Hypothalamus (tissue), 51 donors: Measurements from ENCODE around the gene ZNF135.
A peak's percentile ranks its signal among the peaks of the same experiment; 100 is the strongest.

Experiments used
- DNase-seq, 51 donors: peaks; one replicate each; lab custom pipeline; 2025; lab: John Stamatoyannopoulos, UW

Gene ZNF135

GRCh38 chr19:58045411-58046050 is 13.6 kb upstream of the ZNF135 start:
- no peak for DNase-seq

DNA sequence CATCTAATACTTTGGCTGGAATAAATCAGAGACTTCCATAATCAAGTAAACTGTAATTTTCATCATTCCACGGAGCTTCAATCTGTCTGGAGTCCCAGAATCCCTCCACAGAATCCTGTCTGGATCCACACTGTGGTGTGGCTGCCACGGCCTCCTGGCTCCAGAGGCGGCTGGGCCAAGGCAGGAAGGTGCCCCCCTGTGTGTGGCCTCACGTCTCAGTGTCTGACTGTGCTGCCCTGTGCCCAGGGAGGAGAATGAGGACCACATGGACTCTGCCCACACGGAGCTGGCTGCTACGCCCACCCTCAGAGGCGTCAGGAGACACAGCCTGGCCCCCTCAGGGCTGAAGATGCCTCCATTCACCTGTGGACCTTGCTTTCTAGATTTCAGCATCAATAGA is 12.2 kb upstream of the ZNF135 start:
- no peak for DNase-seq

DNA sequence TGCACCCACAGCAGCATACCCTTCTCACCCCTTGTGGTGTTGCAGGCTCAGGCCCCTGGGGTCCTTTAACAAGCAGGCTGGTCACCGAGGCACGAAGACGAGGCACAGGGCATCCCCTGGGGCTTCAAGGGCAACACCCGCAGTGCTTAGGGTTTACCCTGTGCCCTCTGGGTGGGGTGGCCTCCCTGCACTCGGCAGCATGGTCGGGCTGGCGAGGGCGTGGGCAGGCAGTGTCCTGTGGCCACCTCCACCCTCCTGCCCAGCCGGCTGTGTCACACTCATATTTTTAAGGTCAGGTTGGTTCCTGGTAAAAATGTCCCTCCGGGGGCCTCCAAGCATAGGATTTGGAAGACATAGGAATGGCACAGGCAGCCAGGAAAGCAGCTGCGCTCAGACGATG is 11.4 kb upstream of the ZNF135 start:
- no peak for DNase-seq

- DNase-seq, result no peak
Measured at GRCh38 chr19:58052256-58052655, 6.8 kb upstream of the ZNF135 start.

GRCh38 chr19:58053480-58054156 is 5.5 kb upstream of the ZNF135 start:
- DNase-seq, result no peak

DNA sequence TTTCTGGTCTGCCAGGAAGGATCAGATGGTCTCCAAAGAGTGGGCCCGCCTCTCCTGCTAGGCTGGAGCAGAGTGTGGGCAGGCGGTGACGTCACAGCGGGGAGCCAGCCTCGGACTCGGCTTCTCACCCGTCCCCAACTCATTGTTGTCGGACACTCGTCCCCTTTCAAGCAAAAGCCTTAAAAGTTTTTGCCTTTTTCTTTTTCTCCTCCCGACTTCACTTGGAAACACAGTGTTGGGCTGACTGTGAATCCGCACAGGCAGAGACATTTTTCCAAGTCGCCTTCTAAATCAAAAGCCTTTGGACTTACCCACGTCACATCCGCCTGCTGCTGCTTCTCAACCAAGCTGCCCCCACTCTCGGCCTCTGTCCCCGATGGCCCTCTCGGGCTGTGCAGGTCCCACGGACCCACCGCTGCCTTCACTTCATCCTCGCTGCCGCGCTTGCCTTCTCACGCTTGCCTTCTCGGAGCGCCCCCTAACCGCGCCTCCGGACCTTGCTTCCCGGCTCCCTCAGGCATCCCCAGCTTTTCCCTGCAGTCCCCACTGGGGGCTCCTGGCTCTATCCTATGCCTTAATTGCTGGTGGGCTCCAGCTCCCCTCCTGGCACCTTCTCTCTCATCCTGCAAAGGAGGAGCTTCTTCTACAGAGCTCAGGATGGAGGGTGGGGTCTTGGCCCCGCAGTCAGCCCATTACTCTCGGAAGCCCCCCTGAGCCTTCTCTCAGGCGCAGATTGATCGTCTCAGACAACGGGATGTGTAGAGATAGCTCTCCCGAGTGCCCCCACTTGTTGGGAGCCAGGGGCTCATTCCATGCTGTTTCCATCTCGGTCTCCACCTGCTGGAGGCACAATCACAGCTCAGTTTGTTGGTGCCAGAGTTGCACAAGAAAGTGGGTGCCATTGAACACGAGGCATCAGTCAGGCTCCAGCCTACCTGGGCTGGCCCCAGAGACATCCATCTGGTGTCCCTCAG is 3.9 kb upstream of the ZNF135 start:
- DNase-seq, result peak in 46 of 51 donors; percentile 4 to 83 (median 41)

DNA sequence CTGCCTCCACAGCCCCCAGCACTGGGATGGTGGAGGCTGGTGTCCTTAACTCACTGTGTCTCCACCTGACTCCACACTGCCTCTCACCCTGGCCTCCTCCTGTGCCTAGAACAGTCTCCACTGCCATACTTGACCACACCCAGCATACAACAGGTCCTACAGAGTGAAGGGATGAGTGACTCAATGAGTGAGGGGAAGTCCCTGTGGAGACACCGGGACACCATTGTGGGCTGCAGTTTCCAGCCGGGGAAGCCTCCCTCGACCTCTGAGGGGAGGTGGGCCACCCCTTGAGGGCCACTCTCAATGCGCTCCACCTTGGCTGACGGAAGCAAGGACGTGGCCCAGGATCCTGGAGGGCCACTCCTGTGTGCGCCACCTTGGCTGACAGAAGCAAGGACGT is 2.8 kb upstream of the ZNF135 start:
- DNase-seq, result no peak

DNA sequence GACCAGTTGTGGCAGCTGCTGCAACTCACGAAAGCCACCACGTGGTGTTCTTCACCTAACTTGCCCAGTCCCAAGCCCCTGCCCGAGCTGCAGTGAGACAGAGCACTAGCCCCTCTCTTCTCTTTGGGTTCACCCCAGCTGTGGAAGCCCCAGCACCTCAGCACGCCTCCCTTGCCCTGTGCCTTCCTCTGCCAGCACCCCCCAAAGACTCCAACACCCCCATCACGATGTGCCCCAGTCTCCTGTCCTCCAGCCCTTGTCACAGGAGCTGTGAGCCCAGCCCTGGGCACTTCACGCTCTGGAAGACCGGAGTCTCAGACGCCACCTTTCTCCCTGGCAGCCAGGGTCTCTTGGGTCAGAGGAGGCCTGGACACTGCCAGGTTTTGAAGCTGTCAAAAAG is 2.2 kb upstream of the ZNF135 start:
- no peak for DNase-seq

GRCh38 chr19:58058467-58058866 is 615 bp upstream of the ZNF135 start:
- peak in 7 of 51 donors; percentile 5 to 16 (median 12) for DNase-seq

DNA sequence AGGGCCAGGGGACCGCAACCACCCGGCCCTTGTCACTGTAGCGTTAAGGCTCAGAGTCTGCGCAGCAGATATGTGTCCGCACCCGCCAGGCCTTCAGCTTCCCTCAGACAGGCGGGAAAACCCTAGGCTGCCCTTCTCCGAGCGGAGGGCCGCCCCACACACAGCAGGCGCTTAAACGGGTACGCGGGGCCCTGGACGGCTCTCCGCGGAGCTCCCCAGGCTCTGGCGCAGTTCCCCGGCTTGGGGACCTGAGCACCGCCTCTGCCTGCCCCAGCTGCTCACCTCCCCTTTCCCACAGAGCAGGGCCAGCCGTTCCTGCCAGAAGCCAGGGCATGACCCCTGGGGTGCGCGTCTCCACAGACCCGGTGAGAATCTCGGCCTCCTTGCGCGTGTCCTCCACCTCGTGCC is 593 bp downstream of the ZNF135 start:
- peak in 5 of 51 donors; percentile 16 to 68 (median 42) for DNase-seq

- DNase-seq, result no peak
Measured at GRCh38 chr19:58060231-58060630, 1.1 kb downstream of the ZNF135 start.

- no peak for DNase-seq
Measured at GRCh38 chr19:58063712-58064111, 4.6 kb downstream of the ZNF135 start.

DNA sequence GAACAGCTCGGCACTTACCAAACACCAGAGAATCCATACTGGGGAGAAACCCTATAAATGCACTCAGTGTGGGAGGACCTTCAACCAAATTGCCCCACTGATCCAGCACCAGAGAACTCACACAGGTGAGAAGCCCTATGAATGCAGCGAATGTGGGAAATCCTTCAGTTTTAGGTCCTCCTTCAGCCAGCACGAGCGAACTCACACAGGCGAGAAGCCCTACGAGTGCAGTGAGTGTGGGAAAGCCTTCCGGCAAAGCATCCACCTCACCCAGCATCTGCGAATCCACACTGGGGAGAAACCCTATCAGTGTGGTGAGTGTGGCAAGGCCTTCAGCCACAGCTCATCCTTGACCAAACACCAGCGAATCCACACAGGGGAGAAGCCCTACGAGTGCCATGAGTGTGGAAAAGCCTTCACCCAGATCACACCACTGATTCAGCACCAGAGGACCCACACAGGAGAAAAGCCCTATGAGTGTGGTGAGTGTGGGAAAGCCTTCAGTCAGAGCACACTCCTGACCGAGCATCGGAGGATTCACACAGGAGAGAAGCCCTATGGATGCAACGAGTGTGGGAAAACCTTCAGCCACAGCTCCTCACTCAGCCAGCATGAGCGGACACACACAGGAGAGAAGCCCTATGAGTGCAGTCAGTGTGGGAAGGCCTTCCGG is 8.3 kb downstream of the ZNF135 start:
- no peak for DNase-seq

DNA sequence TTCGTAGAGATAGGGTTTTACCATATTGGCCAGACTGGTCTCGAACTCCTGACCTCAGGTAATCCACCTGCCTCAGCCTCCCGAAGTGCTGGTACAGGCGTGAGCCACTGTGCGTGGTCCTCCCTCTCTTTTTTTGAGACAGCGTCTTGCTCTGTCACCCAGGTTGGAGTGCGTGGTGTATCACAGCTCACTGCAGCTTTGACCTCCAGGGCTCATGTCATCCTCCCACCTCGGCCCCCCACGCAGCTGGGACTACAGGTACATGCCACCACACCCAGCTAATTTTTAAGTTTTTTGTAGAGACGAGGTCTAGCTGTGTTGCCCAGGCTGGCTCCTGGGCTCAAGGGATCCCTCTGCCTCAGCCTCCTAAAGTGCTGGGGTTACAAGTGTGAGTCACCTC is 20.7 kb downstream of the ZNF135 start:
- DNase-seq, result no peak

DNA sequence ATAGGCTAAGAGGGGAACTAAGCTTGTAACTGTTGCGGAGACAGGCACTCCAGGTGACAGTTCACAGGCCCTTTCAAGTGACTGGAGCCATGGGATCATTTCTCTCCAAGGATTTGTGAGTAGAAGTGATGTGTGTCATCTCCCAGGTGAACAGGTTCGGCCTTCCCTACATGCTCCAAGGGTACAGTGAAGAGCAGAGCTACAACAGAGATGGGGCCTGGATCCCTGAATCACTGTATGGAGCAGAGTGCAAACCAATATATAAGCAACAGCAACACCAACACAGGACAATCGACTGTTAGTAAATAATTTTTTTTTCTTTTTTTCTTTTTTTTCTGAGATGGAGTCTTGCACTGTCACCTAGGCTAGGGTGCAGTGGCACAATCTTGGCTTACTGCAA is 23.9 kb downstream of the ZNF135 start:
- DNase-seq, result no peak

DNA sequence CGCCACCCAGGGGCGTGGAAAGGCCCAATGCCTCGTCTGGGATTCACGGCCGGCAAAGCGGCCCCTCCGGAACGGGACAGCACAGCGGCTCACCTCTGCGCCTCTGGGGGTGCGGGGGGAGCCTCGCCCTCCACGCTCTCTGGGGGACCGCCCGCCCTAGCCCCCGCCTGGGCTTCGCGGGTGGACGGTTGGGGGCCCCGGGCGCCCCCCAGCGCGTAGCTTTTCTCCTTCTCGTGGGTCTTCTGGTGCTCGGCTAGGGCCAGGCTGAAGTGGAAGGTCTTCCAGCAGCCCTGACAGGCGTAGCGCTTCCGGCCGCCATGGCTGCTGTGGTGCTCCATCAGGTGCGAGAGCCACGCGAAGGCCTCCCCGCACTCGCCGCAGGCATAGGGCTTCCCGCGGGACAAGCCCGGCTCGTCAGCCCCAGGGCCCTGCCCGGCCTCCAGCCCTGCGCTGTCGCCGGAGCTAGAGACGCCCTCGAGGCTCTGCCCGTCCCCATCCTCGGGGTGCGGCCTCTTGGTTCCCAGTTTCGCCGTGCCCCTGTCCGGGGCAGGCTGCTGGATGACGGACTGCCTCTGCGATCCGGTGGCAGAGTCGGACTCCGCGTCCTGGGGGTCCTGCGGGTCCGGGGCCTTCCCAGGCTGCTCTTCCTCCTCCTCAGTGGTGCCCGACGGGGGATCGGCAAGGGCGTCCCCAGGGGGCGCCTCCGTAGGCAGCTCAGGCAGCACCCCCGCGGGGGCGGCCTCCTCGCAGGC is 25.7 kb downstream of the ZNF135 start:
- DNase-seq, result no peak

DNA sequence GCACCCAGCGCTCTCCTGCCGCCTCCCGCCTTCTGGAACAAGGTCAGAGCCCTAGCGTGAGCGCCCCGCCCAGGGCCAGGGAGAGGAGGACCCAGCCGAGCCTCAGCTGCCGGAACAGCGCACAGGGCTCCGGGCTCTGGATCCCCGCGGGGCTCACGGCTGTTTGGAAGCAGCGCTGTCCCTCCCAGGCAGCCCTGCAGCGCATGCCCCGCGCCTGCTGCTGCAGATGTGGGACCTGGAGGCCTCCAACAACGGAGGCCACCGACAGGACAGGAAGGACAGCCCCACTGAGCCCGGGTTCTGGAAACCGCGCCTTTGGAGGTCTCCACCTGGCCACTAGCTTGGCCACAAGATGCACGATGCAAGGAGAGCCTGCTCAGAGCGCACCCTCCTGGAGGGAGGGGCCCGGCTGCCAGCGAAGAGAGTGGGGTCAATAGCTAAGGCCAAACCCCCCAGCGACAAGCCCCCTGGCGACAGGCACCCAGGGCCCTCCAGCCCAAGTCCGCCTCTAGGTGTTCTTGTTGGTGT is 26.3 kb downstream of the ZNF135 start:
- no peak for DNase-seq

- DNase-seq, result no peak
Measured at GRCh38 chr19:58086825-58087710, 28.0 kb downstream of the ZNF135 start.

DNA sequence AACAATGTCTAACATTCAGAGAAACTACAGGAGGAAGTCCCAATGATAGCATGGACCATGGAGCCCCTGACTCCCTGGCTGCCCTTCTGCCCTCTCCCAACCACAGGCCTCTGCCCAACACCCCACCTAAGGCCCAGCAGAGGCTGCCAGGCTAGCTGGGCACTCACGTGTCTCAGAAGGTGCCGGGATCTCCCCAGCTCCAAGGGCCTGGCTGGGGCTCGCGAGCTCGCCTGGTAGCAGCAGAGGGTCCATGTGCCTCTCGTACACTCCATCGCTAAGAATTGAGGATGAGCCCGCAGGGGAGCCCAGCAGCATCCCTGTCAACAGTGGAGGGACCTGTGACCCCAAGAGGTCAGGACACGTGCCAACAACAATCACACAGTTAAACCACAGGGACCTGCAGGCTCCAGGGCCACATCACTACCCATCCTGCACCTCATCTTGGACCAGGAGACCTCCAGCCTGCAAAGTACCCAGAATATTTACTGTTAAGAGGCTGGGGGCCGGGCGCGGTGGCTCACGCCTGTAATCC is 29.5 kb downstream of the ZNF135 start:
- no peak for DNase-seq
